AG04450 (cell line): ENCODE data around the gene FFAR4. TPM values are rescaled to one million over a fixed set of nuclear protein-coding genes. Genes with fewer than 3 reads are reported as not detected.

Source experiments
- CTCF ChIA-PET: fragments of 300-600, 350-600 bp; formaldehyde crosslinking; extraction: SDS; loops from one replicate; lab custom pipeline; 2022; ENCODE audit warnings: antibody characterized with exemption, inconsistent platforms; lab: Charles Lee
- POLR2A ChIA-PET: fragments of 350-600 bp; formaldehyde crosslinking; extraction: SDS; loops from one replicate; lab custom pipeline; 2021; ENCODE audit warnings: antibody characterized with exemption, inconsistent platforms; lab: Yijun Ruan, JAX
- DNase-seq: peaks from one replicate; pipeline ENCODE4 v3.0.0-alpha.2; 2011; ENCODE audit warnings: low read depth, low spot score
- H3K27ac ChIP-seq: one replicate; pipeline ENCODE4 v1.5.1; 2012; ENCODE audit warnings: low read depth, low read length, control low read depth
- H3K27me3 ChIP-seq: one replicate; pipeline ENCODE4 v1.6.0; 2012; ENCODE audit warnings: low read length; ENCODE audit not compliant: control insufficient read depth, insufficient read depth
- H3K4me3 ChIP-seq: 2 replicates; pipeline ENCODE4 v1.5.1; 2011; ENCODE audit warnings: mild to moderate bottlenecking, low read depth, low read length, control low read depth
- H3K9me3 ChIP-seq: 2 replicates; pipeline ENCODE4 v1.5.1; 2012; ENCODE audit warnings: low read length; ENCODE audit not compliant: control insufficient read depth, insufficient read depth
- polyA plus RNA-seq: library from polyadenylated mRNA; depleted of rRNA; stranded (reverse); fragments of >200 nt; gene quantifications from 2 replicates; pipeline ENCODE4 v1.2.3, GENCODE V29; 2011
- TF ChIP-seq, protein P1 (sequence below): IDR thresholded peaks from 2 replicates; pipeline ENCODE4 v1.5.1; 2011; ENCODE audit warnings: low read depth, low read length, control low read depth, inconsistent platforms

FFAR4 gene
- polyA plus RNA-seq, 1 experiment = not detected

- POLR2A ChIA-PET = no interaction called here
- CTCF ChIA-PET = interaction anchor here (1.0 kb wide), 1 partner anchor 42 kb away, joined by 3 read pairs; no protein-coding TSS in a partner anchor
Measured at GRCh38 chr10:93597075-93597599, 30.7 kb downstream of the FFAR4 start.

GRCh38 chr10:93598157-93598556, 31.7 kb downstream of the FFAR4 start:
- H3K9me3 ChIP-seq = no peaks in the 10 kb centered on the region; the same call in 1 of the 2 replicates
- TF ChIP-seq, protein P1, sequence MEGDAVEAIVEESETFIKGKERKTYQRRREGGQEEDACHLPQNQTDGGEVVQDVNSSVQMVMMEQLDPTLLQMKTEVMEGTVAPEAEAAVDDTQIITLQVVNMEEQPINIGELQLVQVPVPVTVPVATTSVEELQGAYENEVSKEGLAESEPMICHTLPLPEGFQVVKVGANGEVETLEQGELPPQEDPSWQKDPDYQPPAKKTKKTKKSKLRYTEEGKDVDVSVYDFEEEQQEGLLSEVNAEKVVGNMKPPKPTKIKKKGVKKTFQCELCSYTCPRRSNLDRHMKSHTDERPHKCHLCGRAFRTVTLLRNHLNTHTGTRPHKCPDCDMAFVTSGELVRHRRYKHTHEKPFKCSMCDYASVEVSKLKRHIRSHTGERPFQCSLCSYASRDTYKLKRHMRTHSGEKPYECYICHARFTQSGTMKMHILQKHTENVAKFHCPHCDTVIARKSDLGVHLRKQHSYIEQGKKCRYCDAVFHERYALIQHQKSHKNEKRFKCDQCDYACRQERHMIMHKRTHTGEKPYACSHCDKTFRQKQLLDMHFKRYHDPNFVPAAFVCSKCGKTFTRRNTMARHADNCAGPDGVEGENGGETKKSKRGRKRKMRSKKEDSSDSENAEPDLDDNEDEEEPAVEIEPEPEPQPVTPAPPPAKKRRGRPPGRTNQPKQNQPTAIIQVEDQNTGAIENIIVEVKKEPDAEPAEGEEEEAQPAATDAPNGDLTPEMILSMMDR = no peak
- POLR2A ChIA-PET = no interaction called here
- H3K27ac ChIP-seq = no peak overlapping the region
- no peak for DNase-seq
- peaks cover 36% of the 10 kb centered on the region for H3K27me3 ChIP-seq
- CTCF ChIA-PET = no interaction called here
- H3K4me3 ChIP-seq = no peak overlapping the region

More at GRCh38 chr10:93597075-93597599, 30.7 kb downstream of the FFAR4 start:
- no peak overlapping the region for H3K27ac ChIP-seq
- TF ChIP-seq, protein P1 = no peak
- peaks cover 28% of the 10 kb centered on the region for H3K27me3 ChIP-seq
- DNase-seq = no peak
- no peak overlapping the region for H3K4me3 ChIP-seq
- no peaks in the 10 kb centered on the region; the same call in 1 of the 2 replicates for H3K9me3 ChIP-seq

DNA sequence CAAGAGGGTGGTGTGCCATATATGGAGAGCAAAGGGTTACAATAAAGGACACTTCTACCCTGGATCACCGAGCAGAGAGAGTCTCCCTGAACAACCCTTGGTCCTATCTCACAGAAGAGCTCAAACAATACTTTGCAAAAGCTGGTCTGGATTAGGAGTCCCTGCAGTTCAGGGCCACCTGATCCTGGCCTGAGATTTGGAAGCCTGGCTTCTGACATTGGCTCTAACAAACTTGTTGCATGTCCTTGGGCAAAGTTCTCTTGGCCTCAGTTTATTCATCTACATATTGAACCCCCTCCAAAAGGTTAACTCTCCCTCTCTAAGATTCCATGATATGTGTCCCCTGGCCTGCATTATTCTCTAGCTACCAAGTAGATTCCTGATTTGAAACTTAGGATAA, 32.9 kb downstream of the FFAR4 start:
- POLR2A ChIA-PET = no interaction called here
- H3K27me3 ChIP-seq = peaks cover 45% of the 10 kb centered on the region
- H3K4me3 ChIP-seq = no peak overlapping the region

GRCh38 chr10:93599778-93600177, 33.3 kb downstream of the FFAR4 start:
- TF ChIP-seq, protein P1 = no peak
- Histone ChIP-seq H3K9me3 (no peaks in the 10 kb centered on the region; the same call in 1 of the 2 replicates), H3K27me3 (peaks cover 47% of the 10 kb centered on the region), H3K27ac (no peak overlapping the region), H3K4me3 (no peak overlapping the region)
- no peak for DNase-seq
- ChIA-PET POLR2A (no interaction called here), CTCF (no interaction called here)

More for the DNA sequence above, 32.9 kb downstream of the FFAR4 start:
- no peak for DNase-seq
- CTCF ChIA-PET = no interaction called here
- TF ChIP-seq, protein P1 = no peak
- Histone ChIP-seq H3K9me3 (no peaks in the 10 kb centered on the region; the same call in 1 of the 2 replicates), H3K27ac (no peak overlapping the region)

- Histone ChIP-seq H3K4me3 (no peak overlapping the region), H3K9me3 (no peaks in the 10 kb centered on the region; the same call in 1 of the 2 replicates), H3K27ac (no peak overlapping the region), H3K27me3 (peaks cover 45% of the 10 kb centered on the region)
- ChIA-PET POLR2A (no interaction called here), CTCF (no interaction called here)
- no peak for DNase-seq
- TF ChIP-seq, protein P1 = no peak
Measured at GRCh38 chr10:93600446-93601145, 34.1 kb downstream of the FFAR4 start.
